Suprapubic skin (tissue), 4 donors: Measurements from ENCODE around the gene BTRC.

Experiments
- EP300 ChIP-seq: sonication (generic); formaldehyde crosslinking; IDR thresholded peaks from one replicate; pipeline ENCODE4 v1.6.1; 2017; ENCODE audit warnings: antibody characterized with exemption
- POLR2AphosphoS5 ChIP-seq, 3 donors: sonication (generic); formaldehyde crosslinking; IDR thresholded peaks; one replicate each; pipeline ENCODE4 v1.6.1; 2017; ENCODE audit warnings: antibody characterized with exemption in 3 of 3
- TF ChIP-seq, protein P1 (sequence below), 2 donors: fragments of 200-600 bp in 1 of 2; fragments of 450-650 bp in 1 of 2; sonication (generic) in 1 of 2; IDR thresholded peaks; one replicate each; pipeline ENCODE4 v1.5.1; 2016 to 2019; ENCODE audit warnings: antibody characterized with exemption in 2 of 2, mild to moderate bottlenecking in 1 of 2, moderate library complexity in 1 of 2

DNA sequence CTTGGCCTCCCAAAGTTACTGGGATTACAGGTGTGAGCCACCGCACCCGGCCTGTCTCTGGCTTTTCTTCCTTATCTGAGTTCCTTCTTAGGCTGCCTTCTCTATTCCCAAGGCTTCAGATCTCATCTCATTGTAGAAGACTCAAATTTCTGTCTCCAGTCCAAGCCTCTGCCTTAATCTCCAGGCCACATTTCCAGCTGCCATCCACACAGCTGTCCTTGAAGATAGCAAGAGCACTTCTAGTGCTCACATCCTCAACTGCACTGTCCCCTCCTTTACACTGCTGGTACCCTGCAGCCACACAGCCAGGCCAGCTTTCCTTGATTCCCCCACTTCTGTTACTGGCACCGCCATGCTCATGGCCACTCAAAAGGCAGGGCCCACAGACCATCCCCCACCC is 198.5 kb downstream of the BTRC start:
- no peak for TF ChIP-seq POLR2AphosphoS5 (IDR thresholded peaks at IDR 0.05)
- TF ChIP-seq, protein P1, sequence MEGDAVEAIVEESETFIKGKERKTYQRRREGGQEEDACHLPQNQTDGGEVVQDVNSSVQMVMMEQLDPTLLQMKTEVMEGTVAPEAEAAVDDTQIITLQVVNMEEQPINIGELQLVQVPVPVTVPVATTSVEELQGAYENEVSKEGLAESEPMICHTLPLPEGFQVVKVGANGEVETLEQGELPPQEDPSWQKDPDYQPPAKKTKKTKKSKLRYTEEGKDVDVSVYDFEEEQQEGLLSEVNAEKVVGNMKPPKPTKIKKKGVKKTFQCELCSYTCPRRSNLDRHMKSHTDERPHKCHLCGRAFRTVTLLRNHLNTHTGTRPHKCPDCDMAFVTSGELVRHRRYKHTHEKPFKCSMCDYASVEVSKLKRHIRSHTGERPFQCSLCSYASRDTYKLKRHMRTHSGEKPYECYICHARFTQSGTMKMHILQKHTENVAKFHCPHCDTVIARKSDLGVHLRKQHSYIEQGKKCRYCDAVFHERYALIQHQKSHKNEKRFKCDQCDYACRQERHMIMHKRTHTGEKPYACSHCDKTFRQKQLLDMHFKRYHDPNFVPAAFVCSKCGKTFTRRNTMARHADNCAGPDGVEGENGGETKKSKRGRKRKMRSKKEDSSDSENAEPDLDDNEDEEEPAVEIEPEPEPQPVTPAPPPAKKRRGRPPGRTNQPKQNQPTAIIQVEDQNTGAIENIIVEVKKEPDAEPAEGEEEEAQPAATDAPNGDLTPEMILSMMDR (IDR thresholded peaks at IDR 0.05) = no peak
- no peak for TF ChIP-seq EP300
